Body of pancreas (tissue), 4 donors: ENCODE results near the gene CDKAL1.

ENCODE experiments used
- POLR2A ChIP-seq, 3 donors: fragments of 450-650 bp; IDR thresholded peaks; one replicate each; pipeline ENCODE4 v1.6.1; 2016; ENCODE audit warnings: antibody characterized with exemption in 3 of 3, mild to moderate bottlenecking in 2 of 3
- TF ChIP-seq, protein P1 (sequence below), 7 experiments: fragments of 450-650 bp in 4 of 7; fragments of 200-600 bp in 3 of 7; sonication (generic) in 3 of 7; IDR thresholded peaks; one replicate each; pipeline ENCODE4 v1.5.1; 2016 to 2019; ENCODE audit warnings: antibody characterized with exemption in 7 of 7

DNA sequence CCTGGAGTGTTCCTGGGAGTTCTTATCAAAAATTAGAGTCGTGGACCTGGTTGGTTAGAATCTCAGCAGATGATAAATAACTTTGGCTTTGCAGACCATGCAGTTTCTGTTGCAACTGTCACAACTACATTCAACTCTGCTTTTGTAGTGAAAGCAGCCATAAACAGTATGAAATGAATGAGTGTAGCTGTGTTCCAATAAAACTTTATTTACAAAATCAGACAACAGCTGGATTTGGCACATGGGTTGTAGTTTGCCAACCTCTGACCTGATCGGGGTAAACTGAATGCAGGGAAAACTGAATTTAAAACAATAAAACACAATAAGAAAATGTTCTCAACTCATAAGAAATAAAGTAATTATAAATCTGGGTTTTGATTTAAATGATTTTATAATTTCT lies 513.8 kb downstream of the CDKAL1 start:
- TF ChIP-seq, protein P1, sequence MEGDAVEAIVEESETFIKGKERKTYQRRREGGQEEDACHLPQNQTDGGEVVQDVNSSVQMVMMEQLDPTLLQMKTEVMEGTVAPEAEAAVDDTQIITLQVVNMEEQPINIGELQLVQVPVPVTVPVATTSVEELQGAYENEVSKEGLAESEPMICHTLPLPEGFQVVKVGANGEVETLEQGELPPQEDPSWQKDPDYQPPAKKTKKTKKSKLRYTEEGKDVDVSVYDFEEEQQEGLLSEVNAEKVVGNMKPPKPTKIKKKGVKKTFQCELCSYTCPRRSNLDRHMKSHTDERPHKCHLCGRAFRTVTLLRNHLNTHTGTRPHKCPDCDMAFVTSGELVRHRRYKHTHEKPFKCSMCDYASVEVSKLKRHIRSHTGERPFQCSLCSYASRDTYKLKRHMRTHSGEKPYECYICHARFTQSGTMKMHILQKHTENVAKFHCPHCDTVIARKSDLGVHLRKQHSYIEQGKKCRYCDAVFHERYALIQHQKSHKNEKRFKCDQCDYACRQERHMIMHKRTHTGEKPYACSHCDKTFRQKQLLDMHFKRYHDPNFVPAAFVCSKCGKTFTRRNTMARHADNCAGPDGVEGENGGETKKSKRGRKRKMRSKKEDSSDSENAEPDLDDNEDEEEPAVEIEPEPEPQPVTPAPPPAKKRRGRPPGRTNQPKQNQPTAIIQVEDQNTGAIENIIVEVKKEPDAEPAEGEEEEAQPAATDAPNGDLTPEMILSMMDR (IDR thresholded peaks at IDR 0.05), result no peak
- TF ChIP-seq POLR2A (IDR thresholded peaks at IDR 0.05), result no peak
